ENCODE results near the gene IRGQ. TPM values are rescaled to one million over a fixed set of nuclear protein-coding genes. Genes with fewer than 3 reads are reported as not detected.

Gene IRGQ
- total RNA-seq, 1 experiment from 2014 or later, result 24.1 TPM

DNA sequence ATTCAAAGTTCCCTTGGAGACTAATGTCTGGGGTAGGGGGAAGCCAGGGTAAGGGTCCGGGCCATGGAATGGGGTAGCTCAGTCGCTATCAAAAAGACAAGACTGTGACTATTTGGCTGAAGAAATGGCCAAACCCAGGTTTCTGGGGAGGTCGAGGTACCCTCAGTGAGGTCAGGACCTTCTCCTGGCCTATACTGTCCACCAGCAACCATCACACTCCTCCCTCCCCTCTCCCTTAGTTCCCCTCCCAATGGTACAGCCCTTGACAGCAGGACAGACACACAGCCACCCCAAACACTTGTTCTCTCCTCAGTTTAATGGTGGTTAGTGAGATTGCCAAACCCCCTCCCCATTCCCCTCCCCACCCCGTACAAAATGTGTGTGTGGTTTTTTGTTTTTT, 26.1 kb upstream of the IRGQ start:
- DNase-seq, result no peak
- no peak overlapping the region for H4K91ac ChIP-seq (ENCODE audit: insufficient read length, low read depth, low read length)
- H3K36me3 Mint-ChIP-seq (ENCODE audit: insufficient read depth in 1 of 3, low read depth in 3 of 3), result peaks cover 11 to 26% (median 13%) of the 10 kb centered on the region in 3 experiments; a peak in 6 of 7 replicates
- H3K9ac ChIP-seq (ENCODE audit: extremely low read depth, insufficient read length, low read length), result no peak overlapping the region
- H3K27me3 ChIP-seq (ENCODE audit: insufficient read depth, low read length), result no peaks in the 10 kb centered on the region
- H3K4ac ChIP-seq (ENCODE audit: low read depth, low read length), result no peak overlapping the region
- H2BK12ac ChIP-seq (ENCODE audit: insufficient read length, low read depth, low read length), result no peak overlapping the region
- no peak overlapping the region for H3K27ac ChIP-seq (ENCODE audit: insufficient read length, low read depth, low read length)
- no peak overlapping the region for H3K18ac ChIP-seq (ENCODE audit: insufficient read length, low read depth, low read length)
- H3K23me2 ChIP-seq (ENCODE audit: insufficient read length, low read depth, low read length, poor library complexity, severe bottlenecking), result peaks cover 14% of the 10 kb centered on the region
- H2BK15ac ChIP-seq (ENCODE audit: low read depth, low read length), result no peak overlapping the region
- H3K23ac ChIP-seq (ENCODE audit: insufficient read length, low read depth, low read length), result no peak overlapping the region
- H3K27ac Mint-ChIP-seq, result no peak overlapping the region
- no peak overlapping the region for H2AFZ ChIP-seq (ENCODE audit: low read length)
- no peak overlapping the region for H3K4me2 ChIP-seq (ENCODE audit: insufficient read depth, insufficient read length, low read length)
- no peak overlapping the region for H4K8ac ChIP-seq (replicated peaks; ENCODE audit: insufficient read length, low read depth, low read length)
- no peaks in the 10 kb centered on the region for H3K9me3 ChIP-seq (ENCODE audit: control insufficient read depth, low read depth, low read length)
- no peak overlapping the region for H2AK5ac ChIP-seq (ENCODE audit: insufficient read length, low read length)
- H3K9me3 Mint-ChIP-seq, result no peaks in the 10 kb centered on the region; a peak in 1 of 5 replicates
- no CpG with 5 or more reads among the region's 4 CpGs for WGBS (ENCODE audit: extremely low coverage, insufficient read length, low lambda C conversion rate)
- H4K20me1 ChIP-seq (ENCODE audit: control insufficient read depth, insufficient read depth, insufficient read length), result no peaks in the 10 kb centered on the region
- H3K4me1 Mint-ChIP-seq, result peaks cover 25 to 40% of the 10 kb centered on the region in 2 experiments
- TF ChIP-seq, protein P1, sequence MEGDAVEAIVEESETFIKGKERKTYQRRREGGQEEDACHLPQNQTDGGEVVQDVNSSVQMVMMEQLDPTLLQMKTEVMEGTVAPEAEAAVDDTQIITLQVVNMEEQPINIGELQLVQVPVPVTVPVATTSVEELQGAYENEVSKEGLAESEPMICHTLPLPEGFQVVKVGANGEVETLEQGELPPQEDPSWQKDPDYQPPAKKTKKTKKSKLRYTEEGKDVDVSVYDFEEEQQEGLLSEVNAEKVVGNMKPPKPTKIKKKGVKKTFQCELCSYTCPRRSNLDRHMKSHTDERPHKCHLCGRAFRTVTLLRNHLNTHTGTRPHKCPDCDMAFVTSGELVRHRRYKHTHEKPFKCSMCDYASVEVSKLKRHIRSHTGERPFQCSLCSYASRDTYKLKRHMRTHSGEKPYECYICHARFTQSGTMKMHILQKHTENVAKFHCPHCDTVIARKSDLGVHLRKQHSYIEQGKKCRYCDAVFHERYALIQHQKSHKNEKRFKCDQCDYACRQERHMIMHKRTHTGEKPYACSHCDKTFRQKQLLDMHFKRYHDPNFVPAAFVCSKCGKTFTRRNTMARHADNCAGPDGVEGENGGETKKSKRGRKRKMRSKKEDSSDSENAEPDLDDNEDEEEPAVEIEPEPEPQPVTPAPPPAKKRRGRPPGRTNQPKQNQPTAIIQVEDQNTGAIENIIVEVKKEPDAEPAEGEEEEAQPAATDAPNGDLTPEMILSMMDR (conservative IDR thresholded peaks at IDR 0.05), result no peak
- H2BK5ac ChIP-seq (ENCODE audit: insufficient read length, low read length), result no peak overlapping the region
- no peak overlapping the region for H2BK120ac ChIP-seq (ENCODE audit: low read depth, low read length, poor library complexity, severe bottlenecking)
- H3K4me3 Mint-ChIP-seq, result no peak overlapping the region
- H3K27me3 Mint-ChIP-seq (ENCODE audit: low read depth), result peaks cover 6% of the 10 kb centered on the region
- no peak overlapping the region for H4K5ac ChIP-seq (ENCODE audit: insufficient read length, low read depth, low read length)
- no peaks in the 10 kb centered on the region for H3K79me2 ChIP-seq (ENCODE audit: insufficient read depth, low read length)
- no peak overlapping the region for H3K56ac ChIP-seq (ENCODE audit: insufficient read length, low read depth, low read length)
- H2BK20ac ChIP-seq (ENCODE audit: low read depth, low read length, poor library complexity, severe bottlenecking), result no peak overlapping the region
- H3T11ph ChIP-seq (ENCODE audit: low read length), result no peak overlapping the region
- H3K4me1 ChIP-seq (ENCODE audit: insufficient read depth, low read length), result no peaks in the 10 kb centered on the region; the same call in none of the 2 replicates
- H3K79me1 ChIP-seq (ENCODE audit: insufficient read depth, low read depth, low read length, poor library complexity, severe bottlenecking), result no peaks in the 10 kb centered on the region
- H3K14ac ChIP-seq (ENCODE audit: insufficient read depth, low read length), result no peak overlapping the region
